ENCODE data around the gene RAP1B. TPM values are rescaled to one million over a fixed set of nuclear protein-coding genes. Genes with fewer than 3 reads are reported as not detected.

Gene RAP1B
- total and polyA plus RNA-seq, 2 of the 13 experiments (the other 11 are each of a cell fraction or from before 2014, with no cell fraction given), result 71.1 to 92.7 TPM

GRCh38 chr12:68630598-68630997, 19.9 kb downstream of the RAP1B start (continued):
- TF ChIP-seq SP140L (CRISPR knock-in tag; IDR thresholded peaks at IDR 0.05; ENCODE audit: borderline replicate concordance) (no peak), ZNF777 (CRISPR knock-in tag; IDR thresholded peaks at IDR 0.05) (no peak), CREB3 (CRISPR knock-in tag; IDR thresholded peaks at IDR 0.05) (no peak), SOX6 (IDR thresholded peaks at IDR 0.05) (no peak), SOX6 (CRISPR knock-in tag; IDR thresholded peaks at IDR 0.05) (no peak), RBM22 (optimal IDR thresholded peaks at IDR 0.05; ENCODE audit: low read length) (no peak)

GRCh38 chr12:68631227-68631626, 20.5 kb downstream of the RAP1B start:
- DNase-seq (ENCODE audit: low spot score) (no peak), FAIRE-seq (no peak), ATAC-seq (no peak)
- Histone ChIP-seq H4K20me1 (ENCODE audit: insufficient read depth, low read length) (peaks cover 17% of the 10 kb centered on the region; the same call in 1 of the 2 replicates), H3K4me3 (replicated peaks in 1 of 3; ENCODE audit: insufficient read depth in 1 of 3, low read depth in 2 of 3, low read length in 3 of 3) (no peak overlapping the region), H3K27me3 (ENCODE audit: control insufficient read depth in 1 of 2, insufficient read depth in 2 of 2, low read length in 2 of 2) (no peaks in the 10 kb centered on the region), H3K36me3 (replicated peaks in 1 of 2; ENCODE audit: control insufficient read depth in 1 of 2, insufficient read depth in 2 of 2, low read length in 2 of 2) (peaks cover 2 to 17% of the 10 kb centered on the region in 2 experiments; a peak in 3 of 5 replicates), H3K9me3 (ENCODE audit: low read length) (no peaks in the 10 kb centered on the region), H3K4me2 (ENCODE audit: low read depth, low read length) (no peak overlapping the region), H3K27ac (ENCODE audit: extremely low read length, insufficient read depth, low read length) (no peak overlapping the region), H3K79me2 (ENCODE audit: insufficient read depth, low read length) (peaks cover 75% of the 10 kb centered on the region), H3K9ac (ENCODE audit: insufficient read depth, low read depth, low read length) (no peak overlapping the region), H2AFZ (ENCODE audit: low read length) (no peak overlapping the region), H3K4me1 (ENCODE audit: insufficient read depth, low read length) (peaks cover 11% of the 10 kb centered on the region; the same call in 1 of the 2 replicates)
- in situ Hi-C loops (cut with HindIII; ENCODE audit: extremely low pct_ligation_motif_present, low pct_unique_long_range_greater_than_20kb), result no loop called here
- ChIA-PET CTCF (ENCODE audit: low intra/inter-chr PET ratio, low total read pairs) (no interaction called here), POLR2A (no interaction called here)
- TF ChIP-seq ZNF607 (CRISPR knock-in tag; IDR thresholded peaks at IDR 0.05; ENCODE audit: borderline replicate concordance) (no peak), RBM22 (optimal IDR thresholded peaks at IDR 0.05; ENCODE audit: low read length) (no peak), CC2D1A (CRISPR knock-in tag; IDR thresholded peaks at IDR 0.05) (no peak), TP53 (CRISPR knock-in tag; conservative IDR thresholded peaks at IDR 0.05) (no peak), AHDC1 (CRISPR knock-in tag; IDR thresholded peaks at IDR 0.05; ENCODE audit: borderline replicate concordance) (no peak), MTERF4 (CRISPR knock-in tag; IDR thresholded peaks at IDR 0.05) (no peak)
- intact Hi-C loops (cut with micrococcal nuclease; ENCODE audit: unreplicated experiment), result no loop called here
- no TSS peak for BruUV-seq (replicated peaks)
- WGBS (ENCODE audit: low lambda C conversion rate), result 98% methylated on average over 3 of the region's 3 CpGs

Measured in HepG2 (cell line).